Peyer's patch (tissue), 4 donors: ENCODE measurements around the gene HOXD10.

ENCODE experiments used
- CTCF ChIP-seq, 6 experiments: fragments of 450-650 bp in 4 of 6; fragments of 200-600 bp in 2 of 6; sonication (generic) in 1 of 6; IDR thresholded peaks; one replicate each; pipeline ENCODE4 v1.5.1; 2017 to 2019; ENCODE audit warnings: antibody characterized with exemption in 6 of 6, mild to moderate bottlenecking in 3 of 6, moderate library complexity in 1 of 6
- POLR2A ChIP-seq, 2 donors: fragments of 450-650 bp; IDR thresholded peaks; one replicate each; pipeline ENCODE4 v1.5.1; 2017; ENCODE audit warnings: antibody characterized with exemption in 2 of 2, mild to moderate bottlenecking in 2 of 2, moderate library complexity in 2 of 2

- no peak for TF ChIP-seq CTCF (IDR thresholded peaks at IDR 0.05)
- no peak for TF ChIP-seq POLR2A (IDR thresholded peaks at IDR 0.05)
These were observed 1.5 kb upstream of the HOXD10 start for GRCh38 chr2:176114930-176115625.
